Gastroesophageal sphincter (tissue), 4 donors: ENCODE data around the gene ZNF653. TPM values are rescaled to one million over a fixed set of nuclear protein-coding genes. Genes with fewer than 3 reads are reported as not detected.

Source experiments
- ATAC-seq: fragments of 150-250 bp; one replicate; pipeline ENCODE4 v1.9.1; 2016; ENCODE audit warnings: mild to moderate bottlenecking, moderate library complexity
- H3K27ac ChIP-seq, 4 donors: fragments of 200-600 bp; sonication (generic) in 3 of 4; 1 replicate in 3 of 4; 2 replicates in 1 of 4; pipeline ENCODE4 v1.5.1; 2016 to 2019
- H3K27me3 ChIP-seq: fragments of 200-600 bp; sonication (generic); one replicate; pipeline ENCODE4 v1.5.1; 2019
- H3K36me3 ChIP-seq, 2 donors: fragments of 200-600 bp; sonication (generic); one replicate each; pipeline ENCODE4 v1.5.1; 2019; ENCODE audit warnings: control low read depth in 1 of 2
- H3K4me1 ChIP-seq, 3 donors: fragments of 200-600 bp; sonication (generic); 1 replicate in 2 of 3; 2 replicates in 1 of 3; pipeline ENCODE4 v1.5.1; 2016 to 2019; ENCODE audit warnings: control low read depth in 2 of 3
- H3K4me3 ChIP-seq, 2 donors: fragments of 200-600 bp; sonication (generic); one replicate each; pipeline ENCODE4 v1.5.1; 2019; ENCODE audit warnings: mild to moderate bottlenecking in 1 of 2, moderate library complexity in 1 of 2
- H3K9me3 ChIP-seq, 3 donors: fragments of 200-600 bp; sonication (generic); one replicate each; pipeline ENCODE4 v1.5.1; 2017 to 2019; ENCODE audit warnings: control low read depth in 2 of 3
- CTCF ChIP-seq, 4 experiments: fragments of 200-600 bp in 2 of 4; fragments of 450-650 bp in 2 of 4; sonication (generic) in 1 of 4; IDR thresholded peaks; one replicate each; pipeline ENCODE4 v1.5.1; 2017 to 2019; ENCODE audit warnings: antibody characterized with exemption in 4 of 4, mild to moderate bottlenecking in 2 of 4, moderate library complexity in 2 of 4
- EP300 ChIP-seq: sonication (generic); formaldehyde crosslinking; IDR thresholded peaks from one replicate; pipeline ENCODE4 v1.6.1; 2017; ENCODE audit warnings: antibody characterized with exemption, mild to moderate bottlenecking
- POLR2A ChIP-seq, 2 donors: fragments of 450-650 bp; IDR thresholded peaks; one replicate each; pipeline ENCODE4 v1.6.1; 2017; ENCODE audit warnings: antibody characterized with exemption in 2 of 2, mild to moderate bottlenecking in 2 of 2, moderate library complexity in 1 of 2
- POLR2AphosphoS5 ChIP-seq: sonication (generic); formaldehyde crosslinking; IDR thresholded peaks from one replicate; pipeline ENCODE4 v1.6.1; 2017; ENCODE audit warnings: antibody characterized with exemption
- WGBS, 2 donors: methylation state at CpG; one replicate each; pipeline ENCODE4 v1.1.5; 2018; ENCODE audit warnings: low coverage in 1 of 2; 5-methylcytosine and 5-hydroxymethylcytosine counted together
- total RNA-seq, 4 donors: library from RNA; depleted of rRNA; stranded (reverse); fragments of >200 nt; gene quantifications; one replicate each; pipeline ENCODE4 v1.1.0, GENCODE V29; 2016

Gene ZNF653
- total RNA-seq, 4 donors from 2014 or later, result 5.1 to 20.4 (median 10.6) TPM

- Histone ChIP-seq H3K4me3 (peak overlapping the region in 1 of 2 donors; percentile 15), H3K27ac (peak overlapping the region; percentile 80 to 95 (median 86)), H3K4me1 (peaks cover 0 to 66% (median 3%) of the 10 kb centered on the region in 3 donors), H3K9me3 (no peaks in the 10 kb centered on the region), H3K27me3 (no peaks in the 10 kb centered on the region), H3K36me3 (peaks cover 0 to 89% of the 10 kb centered on the region in 2 donors)
- 22% methylated on average over 5 of the region's 26 CpGs; no CpG with 5 or more reads in 1 of the 2 donors for WGBS, 2 donors
- peak; percentile 85 for ATAC-seq
- TF ChIP-seq CTCF (IDR thresholded peaks at IDR 0.05), result peak in 2 of 4 experiments; percentile 50 to 52
- no peak for TF ChIP-seq POLR2AphosphoS5
- TF ChIP-seq POLR2A (IDR thresholded peaks at IDR 0.05), result no peak
Observed at GRCh38 chr19:11551603-11552235, 46.1 kb upstream of the ZNF653 start.

- Histone ChIP-seq H3K9me3 (no peaks in the 10 kb centered on the region), H3K27ac (peak overlapping the region in 3 of 4 donors; percentile 83 to 95 (median 88)), H3K36me3 (peaks cover 0 to 88% of the 10 kb centered on the region in 2 donors), H3K4me1 (peaks cover 0 to 68% (median 0%) of the 10 kb centered on the region in 3 donors), H3K4me3 (no peak overlapping the region), H3K27me3 (no peaks in the 10 kb centered on the region)
- ATAC-seq, result no peak
- TF ChIP-seq POLR2A (IDR thresholded peaks at IDR 0.05), result no peak
- TF ChIP-seq POLR2AphosphoS5, result no peak
- no peak for TF ChIP-seq EP300
- TF ChIP-seq CTCF (IDR thresholded peaks at IDR 0.05), result no peak
- 60 to 75% methylated on average over 2 to 3 of the region's 8 CpGs for WGBS, 2 donors
Observed at GRCh38 chr19:11550265-11550664, 44.6 kb upstream of the ZNF653 start.

- Histone ChIP-seq H3K36me3 (peaks cover 0 to 88% of the 10 kb centered on the region in 2 donors), H3K4me1 (peaks cover 0 to 76% (median 0%) of the 10 kb centered on the region in 3 donors), H3K9me3 (no peaks in the 10 kb centered on the region), H3K27me3 (no peaks in the 10 kb centered on the region), H3K27ac (peak overlapping the region in 3 of 4 donors; percentile 64 to 95 (median 83)), H3K4me3 (no peak overlapping the region)
- WGBS, 2 donors, result 50% methylated on average over 1 of the region's 24 CpGs; no CpG with 5 or more reads in 1 of the 2 donors
- ATAC-seq, result no peak
- no peak for TF ChIP-seq EP300
- TF ChIP-seq POLR2A (IDR thresholded peaks at IDR 0.05), result no peak
- peak; percentile 21 for TF ChIP-seq POLR2AphosphoS5
- no peak for TF ChIP-seq CTCF (IDR thresholded peaks at IDR 0.05)
Observed at GRCh38 chr19:11549386-11549953, 43.8 kb upstream of the ZNF653 start.

GRCh38 chr19:11547929-11548700, 42.5 kb upstream of the ZNF653 start:
- TF ChIP-seq CTCF (IDR thresholded peaks at IDR 0.05), result no peak
- no peak for TF ChIP-seq POLR2A (IDR thresholded peaks at IDR 0.05)
- no peak for TF ChIP-seq POLR2AphosphoS5
- WGBS, 2 donors, result 63 to 78% methylated on average over 4 to 7 of the region's 14 CpGs
- H3K27ac ChIP-seq, result peak overlapping the region in 3 of 4 donors; percentile 37 to 95 (median 83)
- H3K4me3 ChIP-seq, result no peak overlapping the region
- H3K27me3 ChIP-seq, result no peaks in the 10 kb centered on the region
- peaks cover 0 to 83% of the 10 kb centered on the region in 2 donors for H3K36me3 ChIP-seq
- H3K4me1 ChIP-seq, result peaks cover 0 to 90% (median 0%) of the 10 kb centered on the region in 3 donors
- ATAC-seq, result no peak
- no peaks in the 10 kb centered on the region for H3K9me3 ChIP-seq
